Astrocyte of the spinal cord (primary cell): ENCODE measurements around the gene SNX9.

ENCODE experiments used
- DNase-seq: peaks from one replicate; pipeline ENCODE4 v3.0.0; 2011; ENCODE audit warnings: low read depth, low spot score
- H3K4me3 ChIP-seq: 2 replicates; pipeline ENCODE4 v1.5.1; 2011; ENCODE audit warnings: low read depth, mild to moderate bottlenecking, low read length, moderate library complexity
- CTCF ChIP-seq: IDR thresholded peaks from 2 replicates; pipeline ENCODE4 v1.5.1; 2012; ENCODE audit warnings: low read depth, mild to moderate bottlenecking, low read length, inconsistent platforms
- in situ Hi-C: cut with HindIII; loops from 2 replicates; pipeline ENCODE4 v1.10.0; 2017; ENCODE audit warnings: low sequenced_read_pairs

The SNX9 gene

DNA sequence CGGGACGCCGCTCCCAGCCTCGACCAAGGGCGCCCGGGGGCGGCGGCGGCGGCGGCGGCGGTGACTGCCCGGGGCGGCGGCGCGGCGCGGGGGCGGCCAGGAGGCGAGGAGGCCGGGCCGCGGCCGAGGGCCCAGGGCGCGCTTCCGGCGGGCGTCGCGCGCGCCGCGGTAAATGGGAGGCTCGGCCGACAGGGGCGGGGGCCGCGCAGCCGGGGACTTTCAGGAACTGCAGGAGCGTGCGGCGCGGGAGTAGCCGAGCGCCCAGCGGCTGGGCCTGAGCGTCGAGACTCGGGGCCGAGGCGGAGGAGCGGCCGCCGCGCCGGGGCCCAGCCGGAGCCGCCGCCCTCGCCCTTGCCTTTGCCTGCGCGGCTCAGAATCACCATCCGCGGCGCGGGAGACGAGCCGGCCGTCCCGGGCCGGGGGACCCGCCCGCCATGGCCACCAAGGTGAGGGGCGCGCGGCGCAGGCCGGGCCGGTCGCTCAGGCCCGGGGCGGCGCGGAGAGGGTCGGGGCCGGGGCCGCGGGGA is at the start of gene SNX9:
Gene SNX9 (plus strand): TSS at position 246 of the 527 bp plus-strand sequence. CDS start 189 bp downstream, at position 435.
- DNase-seq = peak; percentile 74
- in situ Hi-C loops = no loop called here
- peak within 1 kb of the TSS; percentile 56 for H3K4me3 ChIP-seq
- no peak for TF ChIP-seq CTCF

- in situ Hi-C loops = no loop called here
- no peak overlapping the region for H3K4me3 ChIP-seq
- no peak for TF ChIP-seq CTCF
- DNase-seq = no peak
Measured at GRCh38 chr6:157773248-157773773, 49.7 kb upstream of the SNX9 start.

GRCh38 chr6:157774153-157775135 is 48.6 kb upstream of the SNX9 start:
- no peak overlapping the region for H3K4me3 ChIP-seq
- DNase-seq = no peak
- no peak for TF ChIP-seq CTCF
- in situ Hi-C loops = no loop called here

DNA sequence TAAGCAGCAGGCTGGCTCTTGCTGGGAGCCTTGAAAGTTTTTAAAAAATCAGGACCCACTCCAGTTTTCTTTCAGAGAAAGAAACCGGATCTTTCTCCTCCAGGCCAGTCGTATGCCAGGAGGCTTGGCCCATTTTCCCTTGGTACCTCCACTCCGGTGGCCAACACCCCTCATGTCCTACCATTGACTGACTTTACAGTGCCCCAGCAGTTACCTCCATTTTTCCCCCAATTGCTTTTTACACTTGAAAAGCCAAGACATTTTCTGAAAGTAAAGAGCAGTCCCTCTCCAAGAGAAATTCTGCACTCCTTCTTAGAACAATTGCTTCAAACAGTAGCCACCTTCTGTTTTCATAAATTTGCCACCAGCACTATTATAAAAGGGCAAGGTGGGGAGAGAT is 47.7 kb upstream of the SNX9 start:
- H3K4me3 ChIP-seq = no peak overlapping the region
- in situ Hi-C loops = no loop called here
- no peak for TF ChIP-seq CTCF
- no peak for DNase-seq

DNA sequence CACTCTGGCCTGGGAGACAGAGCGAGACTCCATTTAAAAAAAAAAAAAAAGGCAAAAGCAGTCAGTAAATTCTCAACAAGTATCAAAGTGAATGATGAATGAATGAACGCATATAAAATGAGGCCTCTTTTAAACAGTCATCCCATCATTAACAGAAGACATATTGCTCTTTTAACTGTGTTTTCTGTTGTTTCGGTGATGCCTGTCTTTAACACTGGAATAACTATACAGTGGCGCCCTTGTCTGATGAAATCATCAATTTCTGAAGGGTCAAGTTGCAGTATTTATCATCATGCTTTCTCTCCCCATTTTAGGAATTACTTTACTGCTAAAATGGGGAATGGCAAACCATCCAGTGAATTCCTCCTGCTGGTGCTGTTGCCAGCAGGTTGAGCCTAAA is 45.7 kb upstream of the SNX9 start:
- no peak overlapping the region for H3K4me3 ChIP-seq
- in situ Hi-C loops = no loop called here
- no peak for TF ChIP-seq CTCF
- no peak for DNase-seq

DNA sequence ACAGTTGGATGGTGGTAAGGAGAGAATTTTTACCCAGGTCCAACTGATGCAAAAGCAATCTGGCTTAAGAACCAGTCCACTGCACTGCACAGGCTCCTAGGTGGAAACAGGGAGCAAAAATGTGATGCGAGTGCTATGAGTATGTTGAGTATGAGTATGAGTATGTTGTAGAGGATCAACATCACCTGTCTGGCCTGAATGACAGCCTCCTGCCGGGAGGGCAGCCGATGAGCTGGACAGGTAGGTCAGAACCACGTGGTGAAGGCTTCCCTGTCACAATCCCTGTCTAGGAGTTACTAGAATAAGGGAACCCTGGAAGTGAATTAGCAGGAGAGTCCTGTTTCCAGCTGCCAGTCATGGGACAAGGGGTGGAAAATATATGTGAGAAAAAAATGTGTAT is 44.3 kb upstream of the SNX9 start:
- in situ Hi-C loops = no loop called here
- no peak for TF ChIP-seq CTCF
- no peak overlapping the region for H3K4me3 ChIP-seq
- DNase-seq = no peak
